HFFc6 (cell line): ENCODE measurements around the gene SLAMF7. TPM values are rescaled to one million over a fixed set of nuclear protein-coding genes. Genes with fewer than 3 reads are reported as not detected.

Source experiments
- DNase-seq: peaks from one replicate; pipeline ENCODE4 v3.0.0-alpha.2; 2018
- H3K27ac Mint-ChIP-seq: 2 replicates; pipeline ENCODE4 v1.8.0; 2020; ENCODE audit warnings: mild to moderate bottlenecking, mixed read lengths
- H3K27me3 Mint-ChIP-seq: 2 replicates; pipeline ENCODE4 v1.8.0; 2021; ENCODE audit warnings: mild to moderate bottlenecking, moderate library complexity, mixed read lengths; ENCODE audit not compliant: insufficient read depth
- H3K36me3 Mint-ChIP-seq: 2 replicates; pipeline ENCODE4 v1.8.0; 2021; ENCODE audit warnings: low read depth, mixed read lengths
- H3K4me1 Mint-ChIP-seq: 2 replicates; pipeline ENCODE4 v1.8.0; 2020; ENCODE audit warnings: low read depth, mixed read lengths
- H3K4me3 Mint-ChIP-seq: 2 replicates; pipeline ENCODE4 v1.8.0; 2020; ENCODE audit warnings: mild to moderate bottlenecking, moderate library complexity, mixed read lengths
- H3K9me3 Mint-ChIP-seq: 2 replicates; pipeline ENCODE4 v1.8.0; 2020; ENCODE audit warnings: mild to moderate bottlenecking, mixed read lengths
- total RNA-seq, 6 experiments: library from RNA; stranded (reverse); fragmentation: NEBNext Ultra II Directional; extraction: Animal tissue kit (Norgen Biotek cat#: 25700); gene quantifications; 2 replicates in 1 of 6; 3 replicates in 5 of 6; pipeline ENCODE4 v1.2.3, GENCODE V29; 2021
- TF ChIP-seq, protein P1 (sequence below): fragments of 200-600 bp; sonication (generic); IDR thresholded peaks from 2 replicates; pipeline ENCODE4 v1.5.0; 2021; ENCODE audit warnings: antibody characterized with exemption, mild to moderate bottlenecking

Gene SLAMF7
- total RNA-seq, 6 experiments from 2014 or later, result not detected

- TF ChIP-seq, protein P1, sequence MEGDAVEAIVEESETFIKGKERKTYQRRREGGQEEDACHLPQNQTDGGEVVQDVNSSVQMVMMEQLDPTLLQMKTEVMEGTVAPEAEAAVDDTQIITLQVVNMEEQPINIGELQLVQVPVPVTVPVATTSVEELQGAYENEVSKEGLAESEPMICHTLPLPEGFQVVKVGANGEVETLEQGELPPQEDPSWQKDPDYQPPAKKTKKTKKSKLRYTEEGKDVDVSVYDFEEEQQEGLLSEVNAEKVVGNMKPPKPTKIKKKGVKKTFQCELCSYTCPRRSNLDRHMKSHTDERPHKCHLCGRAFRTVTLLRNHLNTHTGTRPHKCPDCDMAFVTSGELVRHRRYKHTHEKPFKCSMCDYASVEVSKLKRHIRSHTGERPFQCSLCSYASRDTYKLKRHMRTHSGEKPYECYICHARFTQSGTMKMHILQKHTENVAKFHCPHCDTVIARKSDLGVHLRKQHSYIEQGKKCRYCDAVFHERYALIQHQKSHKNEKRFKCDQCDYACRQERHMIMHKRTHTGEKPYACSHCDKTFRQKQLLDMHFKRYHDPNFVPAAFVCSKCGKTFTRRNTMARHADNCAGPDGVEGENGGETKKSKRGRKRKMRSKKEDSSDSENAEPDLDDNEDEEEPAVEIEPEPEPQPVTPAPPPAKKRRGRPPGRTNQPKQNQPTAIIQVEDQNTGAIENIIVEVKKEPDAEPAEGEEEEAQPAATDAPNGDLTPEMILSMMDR, result no peak
- Mint-ChIP-seq H3K4me1 (peaks cover 18% of the 10 kb centered on the region), H3K27me3 (peaks cover 18% of the 10 kb centered on the region), H3K27ac (no peak overlapping the region), H3K9me3 (no peaks in the 10 kb centered on the region), H3K4me3 (no peak overlapping the region), H3K36me3 (no peaks in the 10 kb centered on the region)
- no peak for DNase-seq
Observed at GRCh38 chr1:160744199-160744851, 5.3 kb downstream of the SLAMF7 start.

- Mint-ChIP-seq H3K36me3 (no peaks in the 10 kb centered on the region), H3K4me3 (no peak overlapping the region), H3K9me3 (no peaks in the 10 kb centered on the region), H3K27me3 (peaks cover 18% of the 10 kb centered on the region), H3K27ac (no peak overlapping the region), H3K4me1 (peaks cover 18% of the 10 kb centered on the region)
- TF ChIP-seq, protein P1, result no peak
- DNase-seq, result no peak
Observed at GRCh38 chr1:160744852-160745520, 5.9 kb downstream of the SLAMF7 start.

DNA sequence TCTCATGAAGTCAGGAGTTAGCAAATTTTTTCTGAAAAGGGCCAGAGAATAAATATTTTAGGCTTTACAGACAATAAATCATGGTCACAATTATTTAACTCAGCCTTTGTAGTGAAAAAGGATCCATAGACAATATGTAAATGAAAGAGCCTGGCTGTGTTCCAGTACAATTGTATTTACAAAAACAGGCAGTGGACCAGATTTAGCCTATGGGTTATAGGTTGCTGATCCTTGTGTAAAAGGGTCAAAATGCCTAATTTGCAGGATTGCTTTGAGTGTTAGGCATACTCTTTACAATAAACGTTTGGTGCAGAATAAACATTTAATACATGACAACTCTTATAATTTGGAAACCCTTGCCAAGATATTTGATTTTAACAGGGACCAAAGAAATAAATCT is 6.5 kb downstream of the SLAMF7 start:
- TF ChIP-seq, protein P1, result no peak
- H3K27me3 Mint-ChIP-seq, result peaks cover 18% of the 10 kb centered on the region
- H3K9me3 Mint-ChIP-seq, result no peaks in the 10 kb centered on the region
- peaks cover 18% of the 10 kb centered on the region for H3K4me1 Mint-ChIP-seq
- H3K4me3 Mint-ChIP-seq, result no peak overlapping the region
- no peaks in the 10 kb centered on the region for H3K36me3 Mint-ChIP-seq
- no peak for DNase-seq
- no peak overlapping the region for H3K27ac Mint-ChIP-seq

DNA sequence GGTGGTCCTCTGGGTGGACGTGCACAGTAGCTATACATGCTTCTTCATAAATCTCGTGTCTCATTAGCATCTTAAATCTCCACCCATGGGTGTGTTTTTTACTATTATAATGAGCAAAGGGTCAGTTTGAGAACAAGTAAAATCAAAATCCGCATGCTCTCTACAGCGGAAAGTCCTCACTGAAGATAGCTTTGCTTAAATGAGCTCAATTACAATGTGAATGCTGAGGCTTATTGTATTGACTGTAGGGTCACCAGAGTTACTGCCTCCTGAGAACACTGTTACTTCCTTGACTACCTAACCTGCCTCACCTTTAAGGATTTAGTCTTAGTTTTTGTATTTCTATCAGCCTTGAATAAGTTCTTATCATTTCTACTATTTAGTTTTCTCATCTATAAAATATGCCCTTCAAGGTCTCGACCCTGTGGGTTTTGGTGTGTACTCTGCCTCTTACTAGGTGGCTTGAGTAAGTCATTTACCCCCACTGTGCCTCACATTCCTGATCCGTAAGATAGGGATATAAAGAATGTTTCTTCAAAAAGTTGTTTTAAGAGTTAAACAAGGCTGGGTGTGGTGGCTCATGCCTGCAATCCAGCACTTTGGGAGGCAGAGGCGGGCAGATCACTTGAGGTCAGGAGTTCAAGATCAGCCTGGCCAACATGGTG is 7.9 kb downstream of the SLAMF7 start:
- Mint-ChIP-seq H3K27ac (no peak overlapping the region), H3K9me3 (no peaks in the 10 kb centered on the region), H3K4me3 (no peak overlapping the region), H3K27me3 (peaks cover 18% of the 10 kb centered on the region), H3K36me3 (no peaks in the 10 kb centered on the region), H3K4me1 (peaks cover 18% of the 10 kb centered on the region)
- no peak for DNase-seq
- TF ChIP-seq, protein P1, result no peak

DNA sequence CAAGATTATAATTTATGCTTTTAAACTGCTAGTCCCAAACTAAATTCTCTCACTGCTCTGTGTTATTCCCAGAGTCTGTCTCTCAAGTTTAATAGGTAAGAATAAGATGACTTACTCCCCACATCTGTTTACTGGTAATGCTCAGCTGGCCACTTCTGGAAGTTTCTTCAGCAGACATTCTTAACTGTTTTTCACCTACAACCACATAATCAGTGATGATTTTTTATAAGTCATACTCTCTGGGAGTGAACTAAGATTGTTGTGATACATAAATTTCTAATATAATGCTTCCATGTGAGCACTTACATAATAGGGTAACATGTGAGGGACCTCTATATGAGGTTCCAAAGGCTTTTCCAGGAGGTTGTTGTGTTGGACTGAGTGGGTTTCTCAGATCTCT is 8.7 kb downstream of the SLAMF7 start:
- Mint-ChIP-seq H3K27ac (no peak overlapping the region), H3K4me3 (no peak overlapping the region), H3K36me3 (no peaks in the 10 kb centered on the region), H3K27me3 (peaks cover 12% of the 10 kb centered on the region), H3K9me3 (no peaks in the 10 kb centered on the region), H3K4me1 (peaks cover 18% of the 10 kb centered on the region)
- TF ChIP-seq, protein P1, result no peak
- no peak for DNase-seq
